NB4 (cell line): ENCODE results near the gene AKR1C2.

Experiments used
- POLR2A ChIP-seq: IDR thresholded peaks from 2 replicates; pipeline ENCODE4 v1.6.1; 2011; ENCODE audit warnings: mild to moderate bottlenecking; ENCODE audit not compliant: insufficient read length; ENCODE audit errors: extremely low read depth
- TF ChIP-seq, protein P1 (sequence below): IDR thresholded peaks from one replicate; pipeline ENCODE4 v1.5.1; 2012; ENCODE audit warnings: low read depth, low read length

DNA sequence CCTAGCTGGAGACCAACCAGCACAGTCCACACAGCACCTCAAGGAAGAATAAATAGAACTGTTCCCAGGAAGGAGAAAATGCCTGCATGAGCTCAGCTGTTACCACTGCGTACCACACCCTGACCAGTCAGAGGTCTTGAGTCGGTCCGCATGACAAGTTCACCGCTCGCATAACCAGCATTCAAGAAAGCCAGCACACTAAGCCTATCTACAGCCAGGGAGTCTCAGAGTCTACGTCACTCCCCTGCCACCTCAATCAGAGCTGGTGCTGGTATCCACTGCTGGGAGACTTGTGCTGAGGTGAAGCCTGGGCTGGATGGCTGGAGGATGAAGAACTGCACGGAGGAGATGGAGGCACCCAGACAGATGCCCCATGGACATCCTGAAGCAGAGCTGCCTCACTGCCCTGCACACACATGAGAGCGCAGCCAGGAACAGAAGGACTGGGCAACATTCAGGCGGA lies 20.9 kb downstream of the AKR1C2 start:
- TF ChIP-seq, protein P1, sequence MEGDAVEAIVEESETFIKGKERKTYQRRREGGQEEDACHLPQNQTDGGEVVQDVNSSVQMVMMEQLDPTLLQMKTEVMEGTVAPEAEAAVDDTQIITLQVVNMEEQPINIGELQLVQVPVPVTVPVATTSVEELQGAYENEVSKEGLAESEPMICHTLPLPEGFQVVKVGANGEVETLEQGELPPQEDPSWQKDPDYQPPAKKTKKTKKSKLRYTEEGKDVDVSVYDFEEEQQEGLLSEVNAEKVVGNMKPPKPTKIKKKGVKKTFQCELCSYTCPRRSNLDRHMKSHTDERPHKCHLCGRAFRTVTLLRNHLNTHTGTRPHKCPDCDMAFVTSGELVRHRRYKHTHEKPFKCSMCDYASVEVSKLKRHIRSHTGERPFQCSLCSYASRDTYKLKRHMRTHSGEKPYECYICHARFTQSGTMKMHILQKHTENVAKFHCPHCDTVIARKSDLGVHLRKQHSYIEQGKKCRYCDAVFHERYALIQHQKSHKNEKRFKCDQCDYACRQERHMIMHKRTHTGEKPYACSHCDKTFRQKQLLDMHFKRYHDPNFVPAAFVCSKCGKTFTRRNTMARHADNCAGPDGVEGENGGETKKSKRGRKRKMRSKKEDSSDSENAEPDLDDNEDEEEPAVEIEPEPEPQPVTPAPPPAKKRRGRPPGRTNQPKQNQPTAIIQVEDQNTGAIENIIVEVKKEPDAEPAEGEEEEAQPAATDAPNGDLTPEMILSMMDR = no peak
- no peak for TF ChIP-seq POLR2A
